HL-60/S4 (cell line): ENCODE measurements around the gene RAB21.
"Not testable (repeated sequence)": the region's sequence is repeated elsewhere in the genome, so short reads cannot be mapped to it uniquely, and the experiment has no call there.

Experiments used
- in situ Hi-C: fragments of 300-500 bp; cut with MboI; formaldehyde crosslinking; loops from 2 replicates; pipeline ENCODE4 v1.14.3; 2022; ENCODE audit warnings: low sequenced_read_pairs

The RAB21 gene

GRCh38 chr12:71748081-71748850 is 6.4 kb upstream of the RAB21 start:
- in situ Hi-C loops, result loop anchor here (25.0 kb wide), 1 partner anchor 336 kb away; no protein-coding TSS in a partner anchor

- in situ Hi-C loops, result loop anchor here (25.0 kb wide), 1 partner anchor 337 kb away; no protein-coding TSS in a partner anchor
These were observed 5.0 kb upstream of the RAB21 start for GRCh38 chr12:71749666-71750065.

GRCh38 chr12:71752891-71753290 is 1.8 kb upstream of the RAB21 start:
- in situ Hi-C loops, result no loop called here

GRCh38 chr12:71755146-71755892 is 656 bp downstream of the RAB21 start:
- in situ Hi-C loops, result no loop called here

GRCh38 chr12:71756054-71756690 is 1.5 kb downstream of the RAB21 start:
- in situ Hi-C loops, result no loop called here

GRCh38 chr12:71759941-71760340 is 5.3 kb downstream of the RAB21 start:
- in situ Hi-C loops, result no loop called here

- in situ Hi-C loops, result no loop called here
These were observed 5.8 kb downstream of the RAB21 start for GRCh38 chr12:71760471-71760870.

- in situ Hi-C loops, result not testable (repeated sequence)
These were observed 6.7 kb downstream of the RAB21 start for GRCh38 chr12:71761354-71761753.

GRCh38 chr12:71763677-71764379 is 9.2 kb downstream of the RAB21 start:
- in situ Hi-C loops, result no loop called here

GRCh38 chr12:71764587-71765321 is 10.1 kb downstream of the RAB21 start:
- in situ Hi-C loops, result no loop called here

GRCh38 chr12:71766202-71766601 is 11.5 kb downstream of the RAB21 start:
- in situ Hi-C loops, result no loop called here

- in situ Hi-C loops, result no loop called here
These were observed 12.5 kb downstream of the RAB21 start for GRCh38 chr12:71767183-71767582.

GRCh38 chr12:71768900-71769299 is 14.2 kb downstream of the RAB21 start:
- in situ Hi-C loops, result no loop called here

GRCh38 chr12:71771069-71771468 is 16.4 kb downstream of the RAB21 start:
- in situ Hi-C loops, result no loop called here

GRCh38 chr12:71772735-71773134 is 18.1 kb downstream of the RAB21 start:
- in situ Hi-C loops, result no loop called here

GRCh38 chr12:71780237-71780822 is 25.7 kb downstream of the RAB21 start:
- in situ Hi-C loops, result loop anchor here (25.0 kb wide), 1 partner anchor 157 kb away; the partner anchor contains the start of gene TPH2

- in situ Hi-C loops, result loop anchor here (25.0 kb wide), 1 partner anchor 155 kb away; the partner anchor contains the start of gene TPH2
These were observed 27.4 kb downstream of the RAB21 start for GRCh38 chr12:71782017-71782416.

GRCh38 chr12:71786829-71787228 is 32.2 kb downstream of the RAB21 start:
- in situ Hi-C loops, result loop anchor here (25.0 kb wide), 1 partner anchor 150 kb away; the partner anchor contains the start of gene TPH2

- in situ Hi-C loops, result loop anchor here (25.0 kb wide), 1 partner anchor 150 kb away; the partner anchor contains the start of gene TPH2
These were observed 32.9 kb downstream of the RAB21 start for GRCh38 chr12:71787580-71787979.
